ENCODE data around the gene IMP3. TPM values are rescaled to one million over a fixed set of nuclear protein-coding genes. Genes with fewer than 3 reads are reported as not detected.

IMP3 gene
- total RNA-seq, 1 experiment from 2014 or later: 79.9 TPM

GRCh38 chr15:75641179-75641503 lies 1.1 kb upstream of the IMP3 start:
- H3K9me2 ChIP-seq (ENCODE audit: insufficient read depth): no peaks in the 10 kb centered on the region
- H3K27me3 ChIP-seq (ENCODE audit: insufficient read depth, low read length): no peaks in the 10 kb centered on the region
- peak overlapping the region; percentile 98 for H3K4me2 ChIP-seq (ENCODE audit: low read length)
- TF ChIP-seq, protein P1, sequence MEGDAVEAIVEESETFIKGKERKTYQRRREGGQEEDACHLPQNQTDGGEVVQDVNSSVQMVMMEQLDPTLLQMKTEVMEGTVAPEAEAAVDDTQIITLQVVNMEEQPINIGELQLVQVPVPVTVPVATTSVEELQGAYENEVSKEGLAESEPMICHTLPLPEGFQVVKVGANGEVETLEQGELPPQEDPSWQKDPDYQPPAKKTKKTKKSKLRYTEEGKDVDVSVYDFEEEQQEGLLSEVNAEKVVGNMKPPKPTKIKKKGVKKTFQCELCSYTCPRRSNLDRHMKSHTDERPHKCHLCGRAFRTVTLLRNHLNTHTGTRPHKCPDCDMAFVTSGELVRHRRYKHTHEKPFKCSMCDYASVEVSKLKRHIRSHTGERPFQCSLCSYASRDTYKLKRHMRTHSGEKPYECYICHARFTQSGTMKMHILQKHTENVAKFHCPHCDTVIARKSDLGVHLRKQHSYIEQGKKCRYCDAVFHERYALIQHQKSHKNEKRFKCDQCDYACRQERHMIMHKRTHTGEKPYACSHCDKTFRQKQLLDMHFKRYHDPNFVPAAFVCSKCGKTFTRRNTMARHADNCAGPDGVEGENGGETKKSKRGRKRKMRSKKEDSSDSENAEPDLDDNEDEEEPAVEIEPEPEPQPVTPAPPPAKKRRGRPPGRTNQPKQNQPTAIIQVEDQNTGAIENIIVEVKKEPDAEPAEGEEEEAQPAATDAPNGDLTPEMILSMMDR (IDR thresholded peaks at IDR 0.05 in 2 of 3, conservative IDR thresholded peaks at IDR 0.05 in 1 of 3; ENCODE audit: borderline replicate concordance in 1 of 3, insufficient read depth in 1 of 3, low read depth in 2 of 3, low read length in 2 of 3): no peak; a peak in 1 of 6 replicates
- TF ChIP-seq JUND (IDR thresholded peaks at IDR 0.05) (no peak), POLR2AphosphoS5 (IDR thresholded peaks at IDR 0.05; ENCODE audit: low read depth, low read length) (no peak), SIN3A (IDR thresholded peaks at IDR 0.05; ENCODE audit: low read depth) (no peak), YY1 (IDR thresholded peaks at IDR 0.05; ENCODE audit: extremely low read depth, insufficient replicate concordance, low read depth, low read length) (no peak), MAX (IDR thresholded peaks at IDR 0.05) (no peak), EZH2phosphoT487 (IDR thresholded peaks at IDR 0.05; ENCODE audit: borderline replicate concordance) (no peak), ZNF274 (IDR thresholded peaks at IDR 0.05; ENCODE audit: low read depth, low read length) (no peak), SP1 (IDR thresholded peaks at IDR 0.05; ENCODE audit: low read depth) (no peak)
- no peaks in the 10 kb centered on the region for H3K9me3 ChIP-seq (ENCODE audit: control insufficient read depth in 1 of 2, insufficient read depth in 1 of 2, low read depth in 1 of 2, low read length in 2 of 2)
- CTCF ChIA-PET: interaction anchor here (1.4 to 2.2 kb wide), 6 partner anchors 13 to 273 kb away, joined by 3 to 21 read pairs (median 6); partner anchors contain the start of genes MAN2C1 and SNUPN
- no TSS peak for BruUV-seq (replicated peaks)
- H3K79me2 ChIP-seq (ENCODE audit: insufficient read depth, low read length): peaks cover 33% of the 10 kb centered on the region
- peaks cover 15% of the 10 kb centered on the region; the same call in 1 of the 2 replicates for H4K20me1 ChIP-seq (ENCODE audit: insufficient read depth)
- no peak overlapping the region for H2AFZ ChIP-seq (ENCODE audit: low read depth, low read length, poor library complexity, severe bottlenecking)
- peak overlapping the region; percentile 95 to 97 for H3K4me3 ChIP-seq (replicated peaks in 1 of 2; ENCODE audit: low read depth in 1 of 2, low read length in 2 of 2)
- H3K4me1 ChIP-seq (ENCODE audit: control insufficient read depth in 1 of 2, insufficient read depth in 2 of 2, low read length in 2 of 2): peaks cover 12 to 45% of the 10 kb centered on the region in 2 experiments
- DNase-seq (ENCODE audit: low read depth, low spot score): no peak
- POLR2A ChIA-PET: interaction anchor here (1.1 to 5.1 kb wide), 6 partner anchors 14 to 734 kb away, joined by 3 to 35 read pairs (median 8); partner anchors contain the start of genes COX5A, FAM219B, SIN3A and SNUPN
- peak overlapping the region; percentile 98 for H3K9ac ChIP-seq (ENCODE audit: low read length)
- RAD21 ChIA-PET (ENCODE audit: low non-redundant PET in 1 of 2, low total read pairs in 2 of 2, uncharacterized antibody in 2 of 2, unreplicated experiment in 2 of 2): interaction anchor here in 1 of 2 experiments (1.4 to 2.0 kb wide), 2 partner anchors 32 to 273 kb away, joined by 3 to 8 read pairs; partner anchors contain the start of gene MAN2C1
- 0 out of 4 replicates have a peak, but pooled peaks cover 0 to 5% of the 10 kb centered on the region in 2 experiments for H3K36me3 ChIP-seq (ENCODE audit: control insufficient read depth in 1 of 2, insufficient read depth in 2 of 2, low read length in 2 of 2)
- intact Hi-C loops (cut with micrococcal nuclease): loop anchor here (2.0 kb wide), 2 partner anchors 16 to 132 kb away; partner anchors contain the start of gene SNUPN
- no peak for ATAC-seq
- peak overlapping the region; percentile 97 for H3K27ac ChIP-seq (ENCODE audit: low read depth, low read length)

Measured in HCT116 (cell line).